GM19372 (cell line): ENCODE data around the gene PHAF1.
A peak's percentile ranks its signal among the peaks of the same experiment; 100 is the strongest.

ENCODE experiments used
- ATAC-seq: cut with Tn5 transposase; IDR thresholded peaks from one replicate; pipeline ENCODE4 v1.9.1; 2021; ENCODE audit warnings: mild to moderate bottlenecking, low read depth, moderate library complexity; ENCODE audit not compliant: unreplicated experiment

PHAF1 gene

GRCh38 chr16:67191411-67191994 lies 81.8 kb downstream of the PHAF1 start:
- no peak for ATAC-seq

GRCh38 chr16:67191995-67192681 lies 82.4 kb downstream of the PHAF1 start, which contains the start of gene E2F4:
Gene E2F4 (plus strand): TSS chr16:67192155. CDS start chr16:67192228, 73 bp downstream.
- peak; percentile 96 for ATAC-seq

GRCh38 chr16:67192781-67193361 lies 83.1 kb downstream of the PHAF1 start:
- ATAC-seq: no peak

- ATAC-seq: no peak
Measured at GRCh38 chr16:67193536-67193935, 83.8 kb downstream of the PHAF1 start.

- no peak for ATAC-seq
Measured at GRCh38 chr16:67194260-67194659, 84.5 kb downstream of the PHAF1 start.

GRCh38 chr16:67195676-67196075 lies 85.9 kb downstream of the PHAF1 start:
- ATAC-seq: no peak

- no peak for ATAC-seq
Measured at GRCh38 chr16:67196881-67197280, 87.1 kb downstream of the PHAF1 start.

GRCh38 chr16:67197704-67198103 lies 88.0 kb downstream of the PHAF1 start:
- no peak for ATAC-seq
